Peyer's patch (tissue), 4 donors: Measurements from ENCODE around the gene CHN2.

ENCODE experiments used
- CTCF ChIP-seq, 6 experiments: fragments of 450-650 bp in 4 of 6; fragments of 200-600 bp in 2 of 6; sonication (generic) in 1 of 6; IDR thresholded peaks; one replicate each; pipeline ENCODE4 v1.5.1; 2017 to 2019; ENCODE audit warnings: antibody characterized with exemption in 6 of 6, mild to moderate bottlenecking in 3 of 6, moderate library complexity in 1 of 6
- POLR2A ChIP-seq, 2 donors: fragments of 450-650 bp; IDR thresholded peaks; one replicate each; pipeline ENCODE4 v1.5.1; 2017; ENCODE audit warnings: antibody characterized with exemption in 2 of 2, mild to moderate bottlenecking in 2 of 2, moderate library complexity in 2 of 2

- TF ChIP-seq POLR2A (IDR thresholded peaks at IDR 0.05): peak in 1 of 2 donors; percentile 27
- no peak for TF ChIP-seq CTCF (IDR thresholded peaks at IDR 0.05)
Measured at GRCh38 chr7:29484280-29484679, 289.7 kb downstream of the CHN2 start.
